Measurements from ENCODE around the gene OR13D1.

DNA sequence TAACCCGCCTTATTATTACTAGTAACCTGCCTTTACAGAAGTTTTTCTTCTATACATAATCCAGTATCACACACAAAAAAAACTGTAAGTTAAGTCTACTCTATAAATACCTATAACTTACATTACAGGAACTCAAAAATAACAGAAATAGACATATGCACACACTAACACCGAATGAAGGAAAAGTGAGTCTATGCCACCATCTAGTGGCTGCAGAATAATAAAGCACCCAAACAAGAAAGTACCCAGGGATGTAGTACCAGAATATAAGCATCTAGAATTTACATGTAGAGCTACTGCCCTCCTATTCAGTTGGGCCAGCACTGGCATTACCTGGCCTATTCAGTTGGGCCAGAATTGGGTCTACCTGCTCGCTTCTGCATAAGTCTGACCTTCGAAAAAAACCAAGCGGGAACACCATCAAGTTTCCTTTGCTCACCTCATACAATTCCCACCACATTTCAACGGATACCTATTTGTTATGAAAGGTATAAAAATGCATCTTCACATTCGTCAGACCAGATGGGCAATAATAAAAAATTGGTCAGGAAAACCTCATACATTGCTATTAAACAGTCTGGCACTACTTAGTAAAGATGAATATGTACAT, 49.2 kb downstream of the OR13D1 start:
- TF ChIP-seq, protein P1, sequence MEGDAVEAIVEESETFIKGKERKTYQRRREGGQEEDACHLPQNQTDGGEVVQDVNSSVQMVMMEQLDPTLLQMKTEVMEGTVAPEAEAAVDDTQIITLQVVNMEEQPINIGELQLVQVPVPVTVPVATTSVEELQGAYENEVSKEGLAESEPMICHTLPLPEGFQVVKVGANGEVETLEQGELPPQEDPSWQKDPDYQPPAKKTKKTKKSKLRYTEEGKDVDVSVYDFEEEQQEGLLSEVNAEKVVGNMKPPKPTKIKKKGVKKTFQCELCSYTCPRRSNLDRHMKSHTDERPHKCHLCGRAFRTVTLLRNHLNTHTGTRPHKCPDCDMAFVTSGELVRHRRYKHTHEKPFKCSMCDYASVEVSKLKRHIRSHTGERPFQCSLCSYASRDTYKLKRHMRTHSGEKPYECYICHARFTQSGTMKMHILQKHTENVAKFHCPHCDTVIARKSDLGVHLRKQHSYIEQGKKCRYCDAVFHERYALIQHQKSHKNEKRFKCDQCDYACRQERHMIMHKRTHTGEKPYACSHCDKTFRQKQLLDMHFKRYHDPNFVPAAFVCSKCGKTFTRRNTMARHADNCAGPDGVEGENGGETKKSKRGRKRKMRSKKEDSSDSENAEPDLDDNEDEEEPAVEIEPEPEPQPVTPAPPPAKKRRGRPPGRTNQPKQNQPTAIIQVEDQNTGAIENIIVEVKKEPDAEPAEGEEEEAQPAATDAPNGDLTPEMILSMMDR (conservative IDR thresholded peaks at IDR 0.05 in 1 of 2, IDR thresholded peaks at IDR 0.05 in 1 of 2; ENCODE audit: low read depth in 1 of 2, low read length in 2 of 2), result peak; percentile 68 to 73
- no peak for TF ChIP-seq EZH2 (IDR thresholded peaks at IDR 0.05; ENCODE audit: low read length, missing control alignments)

Measured in fibroblast of lung (primary cell).